HCT116 (cell line): ENCODE data around the gene LHCGR. TPM values are rescaled to one million over a fixed set of nuclear protein-coding genes. Genes with fewer than 3 reads are reported as not detected.

ENCODE experiments used
- ATAC-seq: fragments of 200-7000 bp; cut with Tn5 transposase; 2 replicates; pipeline ENCODE4 v1.9.1; 2020; ENCODE audit warnings: mild to moderate bottlenecking, moderate library complexity
- BruUV-seq: library from RNA; stranded (reverse); fragments of 400-500 nt; replicated peaks from 2 replicates; lab custom pipeline; 2021; lab: Mats Ljungman, UMichigan
- CTCF ChIA-PET: fragments of 300-600 bp; sonication (Branson Sonifier 250); formaldehyde crosslinking; loops from one replicate; lab custom pipeline; 2021; ENCODE audit warnings: antibody characterized with exemption; lab: Charles Lee
- POLR2A ChIA-PET: fragments of 300-600, 350-600 bp; sonication (Branson Sonifier 250); formaldehyde crosslinking; loops from one replicate; lab custom pipeline; 2021; ENCODE audit warnings: antibody characterized with exemption; lab: Charles Lee
- RAD21 ChIA-PET, 2 experiments: fragments of 300-600 bp; sonication (Branson Sonifier 250); formaldehyde crosslinking; loops; one replicate each; lab custom pipeline; 2023; ENCODE audit warnings: low total read pairs in 2 of 2; ENCODE audit not compliant: uncharacterized antibody in 2 of 2, unreplicated experiment in 2 of 2, low non-redundant PET in 1 of 2; lab: Charles Lee
- DNase-seq: peaks from one replicate; pipeline ENCODE4 v3.0.0-alpha.2; 2010; ENCODE audit warnings: low read depth, low spot score
- H2AFZ ChIP-seq: fragments of 200-600 bp; shearing (Covaris generic), sonication (generic); 2 replicates; pipeline ENCODE4 v1.6.1; 2017; ENCODE audit warnings: low read depth, mixed run types, mixed read lengths, antibody characterized with exemption, low read length; ENCODE audit not compliant: poor library complexity, severe bottlenecking
- H3K27ac ChIP-seq: 2 replicates; pipeline ENCODE4 v1.5.1; 2012; ENCODE audit warnings: low read depth, low read length
- H3K27me3 ChIP-seq: fragments of 200-600 bp; sonication (generic); 2 replicates; pipeline ENCODE4 v1.6.1; 2016; ENCODE audit warnings: mixed run types, low read length, mixed read lengths; ENCODE audit not compliant: insufficient read depth
- H3K36me3 ChIP-seq, 2 experiments: fragments of 200-500 bp in 1 of 2; fragments of 200-600 bp in 1 of 2; sonication (Bioruptor generic) in 1 of 2; sonication (generic) in 1 of 2; 2 replicates each; pipeline versions ENCODE4 v1.5.1 to v1.6.1; 2014 to 2016; ENCODE audit warnings: low read length in 2 of 2, inconsistent platforms in 1 of 2, mixed read lengths in 1 of 2, mixed run types in 1 of 2; ENCODE audit not compliant: insufficient read depth in 2 of 2, control insufficient read depth in 1 of 2
- H3K4me1 ChIP-seq, 2 experiments: fragments of 200-600 bp in 1 of 2; sonication (generic) in 1 of 2; 2 replicates each; pipeline versions ENCODE4 v1.5.1 to v1.6.1; 2012 to 2017; ENCODE audit warnings: low read length in 2 of 2, inconsistent platforms in 1 of 2, mild to moderate bottlenecking in 1 of 2, mixed read lengths in 1 of 2, mixed run types in 1 of 2, moderate library complexity in 1 of 2; ENCODE audit not compliant: insufficient read depth in 2 of 2, control insufficient read depth in 1 of 2
- H3K4me2 ChIP-seq: fragments of 200-600 bp; sonication (generic); 2 replicates; pipeline ENCODE4 v1.6.1; 2017; ENCODE audit warnings: mixed run types, low read length, mixed read lengths
- H3K4me3 ChIP-seq, 2 experiments: fragments of 200-600 bp in 1 of 2; sonication (generic) in 1 of 2; replicated peaks in 1 of 2; 2 replicates each; pipeline ENCODE4 v1.5.1; 2011 to 2016; ENCODE audit warnings: low read length in 2 of 2, control low read depth in 1 of 2, low read depth in 1 of 2, mild to moderate bottlenecking in 1 of 2, mixed read lengths in 1 of 2, mixed run types in 1 of 2
- H3K79me2 ChIP-seq: fragments of 200-600 bp; sonication (generic); 2 replicates; pipeline ENCODE4 v1.6.1; 2017; ENCODE audit warnings: mild to moderate bottlenecking, mixed run types, low read length, moderate library complexity, mixed read lengths; ENCODE audit not compliant: insufficient read depth
- H3K9ac ChIP-seq: fragments of 200-600 bp; sonication (generic); 2 replicates; pipeline ENCODE4 v1.6.1; 2016; ENCODE audit warnings: low read length, mixed read lengths
- H3K9me2 ChIP-seq: fragments of 200-600 bp; sonication (generic), shearing (Covaris generic); 2 replicates; pipeline ENCODE4 v1.6.1; 2017; ENCODE audit warnings: mixed run types, mild to moderate bottlenecking, moderate library complexity; ENCODE audit not compliant: insufficient read depth
- H3K9me3 ChIP-seq, 2 experiments: fragments of 200-500 bp in 1 of 2; fragments of 200-600 bp in 1 of 2; sonication (Bioruptor generic) in 1 of 2; sonication (generic) in 1 of 2; 2 replicates each; pipeline ENCODE4 v1.6.1; 2014 to 2017; ENCODE audit warnings: low read length in 2 of 2, mixed read lengths in 2 of 2, inconsistent platforms in 1 of 2, low read depth in 1 of 2, mild to moderate bottlenecking in 1 of 2, mixed run types in 1 of 2, moderate library complexity in 1 of 2; ENCODE audit not compliant: control insufficient read depth in 1 of 2, insufficient read depth in 1 of 2
- H4K20me1 ChIP-seq: fragments of 200-600 bp; sonication (generic), shearing (Covaris generic); 2 replicates; pipeline ENCODE4 v1.6.1; 2017; ENCODE audit warnings: mixed run types, mild to moderate bottlenecking, moderate library complexity; ENCODE audit not compliant: insufficient read depth
- EZH2 ChIP-seq: fragments of 200-600 bp; sonication (generic); IDR thresholded peaks from 2 replicates; pipeline ENCODE4 v1.6.1; 2017; ENCODE audit warnings: antibody characterized with exemption, mixed run types
- POLR2A ChIP-seq: IDR thresholded peaks from 2 replicates; pipeline ENCODE4 v1.7.0; 2011; ENCODE audit warnings: borderline replicate concordance; ENCODE audit not compliant: insufficient read depth, insufficient read length; ENCODE audit errors: extremely low read depth
- RAD21 ChIP-seq: IDR thresholded peaks from 2 replicates; pipeline ENCODE4 v1.6.1; 2012; ENCODE audit warnings: low read depth, mild to moderate bottlenecking
- SIN3A ChIP-seq: IDR thresholded peaks from 2 replicates; pipeline ENCODE4 v1.6.1; 2012; ENCODE audit warnings: low read depth
- YY1 ChIP-seq: IDR thresholded peaks from 2 replicates; pipeline ENCODE4 v1.6.1; 2011; ENCODE audit warnings: low read length, low read depth, moderate library complexity, mild to moderate bottlenecking; ENCODE audit not compliant: insufficient replicate concordance; ENCODE audit errors: extremely low read depth
- intact Hi-C: fragments of 100-400 bp; cut with micrococcal nuclease; formaldehyde crosslinking; loops from 2 replicates; pipeline ENCODE4 v1.10.0; 2022
- total RNA-seq: library from RNA; stranded (reverse); gene quantifications from one replicate; pipeline ENCODE4 v1.2.1, GENCODE V29; 2021; ENCODE audit not compliant: unreplicated experiment
- TF ChIP-seq, protein P1 (sequence below): IDR thresholded peaks from 2 replicates; pipeline ENCODE4 v1.6.1; 2012

LHCGR gene
- total RNA-seq, 1 experiment from 2014 or later, result not detected

DNA sequence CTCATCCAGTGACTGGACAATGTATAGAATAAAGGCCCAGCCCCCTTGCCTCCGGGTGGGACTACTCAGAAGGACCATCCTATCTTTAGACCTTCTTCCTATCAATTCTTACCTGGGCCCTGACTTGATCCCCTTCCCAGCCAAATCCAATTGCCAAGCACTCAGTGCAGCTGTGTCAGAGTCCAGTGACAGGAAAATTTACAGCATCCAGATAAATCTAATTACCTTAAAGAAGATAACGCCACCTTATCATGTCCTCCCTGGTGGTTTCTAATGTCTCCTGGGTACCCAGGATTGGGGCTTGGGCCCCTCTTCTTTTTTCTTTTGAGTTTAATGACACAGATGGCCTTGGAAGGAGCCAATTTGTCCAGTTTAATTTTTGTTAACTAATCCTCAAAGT lies 19.3 kb downstream of the LHCGR start (continued):
- no peak for TF ChIP-seq RAD21

DNA sequence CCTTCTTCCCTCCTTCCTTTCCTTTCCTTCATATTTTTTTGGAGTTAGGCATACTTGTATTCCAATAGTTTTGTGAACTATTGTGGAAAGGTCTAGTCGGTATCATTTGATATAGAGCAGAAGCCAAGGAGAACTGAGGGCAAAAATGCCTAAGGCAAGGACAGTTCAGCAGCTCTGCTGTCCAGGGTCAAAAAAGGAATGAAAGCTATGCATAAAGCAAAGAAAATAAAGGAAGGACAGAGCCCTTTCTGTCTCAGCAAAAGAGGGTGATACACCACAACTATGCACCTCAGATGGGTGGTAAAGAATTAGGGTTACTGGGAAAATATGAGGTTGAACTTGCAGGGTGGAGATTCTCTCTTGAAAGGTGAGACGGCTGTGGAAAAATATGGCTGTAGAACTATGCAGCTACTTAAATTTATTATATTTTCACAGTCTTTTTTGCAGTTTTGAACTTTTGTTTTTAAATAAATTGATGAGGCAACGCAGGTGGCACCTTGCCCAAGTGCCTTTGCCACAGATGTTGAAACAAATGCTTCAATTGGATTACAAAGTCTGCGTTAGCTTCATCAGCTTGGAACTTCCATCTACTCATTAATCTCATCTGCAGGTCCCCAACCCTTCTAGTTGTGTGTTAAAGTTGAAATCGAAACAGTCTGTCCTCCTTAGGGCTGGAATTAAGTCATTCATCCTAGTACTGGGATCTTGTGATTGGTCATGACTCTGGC lies 20.8 kb downstream of the LHCGR start:
- Histone ChIP-seq H3K27ac (no peak overlapping the region), H3K4me2 (no peak overlapping the region), H3K9me3 (no peaks in the 10 kb centered on the region), H3K4me1 (no peaks in the 10 kb centered on the region), H3K36me3 (no peaks in the 10 kb centered on the region), H4K20me1 (no peaks in the 10 kb centered on the region)
- BruUV-seq, result no TSS peak
- RAD21 ChIA-PET, result no interaction called here
- TF ChIP-seq SIN3A (no peak), EZH2 (peak; percentile 67; the same call in 1 of the 2 replicates)
- TF ChIP-seq, all 23 proteins: peak for 1
- ChIA-PET CTCF (no interaction called here), POLR2A (no interaction called here)
- Histone ChIP-seq H2AFZ (no peak overlapping the region), H3K4me3 (no peak overlapping the region), H3K27me3 (peaks cover 49% of the 10 kb centered on the region), H3K79me2 (no peaks in the 10 kb centered on the region), H3K9me2 (no peaks in the 10 kb centered on the region), H3K9ac (no peak overlapping the region)
- no peak for ATAC-seq
- no peak for DNase-seq
- intact Hi-C loops, result no loop called here

DNA sequence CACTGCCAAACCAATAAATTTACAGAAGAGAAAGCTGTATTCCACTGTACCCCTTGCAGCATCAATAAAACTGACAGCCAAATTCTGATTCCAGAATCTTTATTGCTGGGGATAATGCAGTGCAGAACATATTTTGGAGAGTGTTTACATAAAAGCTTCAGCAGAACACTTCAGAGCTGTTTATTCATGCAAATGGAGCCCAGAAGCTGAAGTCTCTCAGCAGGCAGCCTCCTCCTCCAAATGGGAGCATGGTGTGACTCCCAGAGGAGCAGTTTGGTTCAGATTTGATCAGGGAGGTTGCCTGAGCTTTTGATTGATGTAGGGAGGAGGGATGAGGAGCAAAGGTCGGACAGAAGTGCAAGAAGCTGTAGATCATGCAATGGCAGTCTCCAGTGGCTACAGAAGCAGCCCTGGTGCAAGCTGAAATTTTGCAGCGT lies 22.4 kb downstream of the LHCGR start:
- no peak overlapping the region for H3K4me3 ChIP-seq
- DNase-seq, result no peak
- H3K27ac ChIP-seq, result no peak overlapping the region
- H3K4me2 ChIP-seq, result no peak overlapping the region
- intact Hi-C loops, result no loop called here
- POLR2A ChIA-PET, result no interaction called here
- no peaks in the 10 kb centered on the region for H3K9me3 ChIP-seq
- H3K9me2 ChIP-seq, result no peaks in the 10 kb centered on the region
- H3K4me1 ChIP-seq, result no peaks in the 10 kb centered on the region
- RAD21 ChIA-PET, result no interaction called here
- no peak overlapping the region for H2AFZ ChIP-seq
- no peaks in the 10 kb centered on the region for H3K36me3 ChIP-seq
- H3K27me3 ChIP-seq, result peaks cover 49% of the 10 kb centered on the region
- BruUV-seq, result no TSS peak
- H3K9ac ChIP-seq, result no peak overlapping the region
- ATAC-seq, result no peak
- CTCF ChIA-PET, result no interaction called here
- no peaks in the 10 kb centered on the region for H4K20me1 ChIP-seq
- TF ChIP-seq YY1 (no peak), POLR2A (no peak)
- TF ChIP-seq, protein P1, sequence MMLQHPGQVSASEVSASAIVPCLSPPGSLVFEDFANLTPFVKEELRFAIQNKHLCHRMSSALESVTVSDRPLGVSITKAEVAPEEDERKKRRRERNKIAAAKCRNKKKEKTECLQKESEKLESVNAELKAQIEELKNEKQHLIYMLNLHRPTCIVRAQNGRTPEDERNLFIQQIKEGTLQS, result no peak
- H3K79me2 ChIP-seq, result no peaks in the 10 kb centered on the region
